H9 (cell line): Measurements from ENCODE around the gene OR7C1. TPM values are rescaled to one million over a fixed set of nuclear protein-coding genes. Genes with fewer than 3 reads are reported as not detected.

Source experiments
- DNase-seq: peaks from one replicate; pipeline ENCODE4 v3.0.0-alpha.2; 2017
- H2AFZ ChIP-seq: one replicate; pipeline ENCODE4 v1.6.1; 2013; ENCODE audit warnings: mild to moderate bottlenecking, low read length, control low read depth, moderate library complexity
- H2AK5ac ChIP-seq: 2 replicates; pipeline ENCODE4 v1.6.1; 2013; ENCODE audit warnings: low read length, control low read depth, mixed read lengths; ENCODE audit not compliant: insufficient read length
- H2BK120ac ChIP-seq: one replicate; pipeline ENCODE4 v1.6.1; 2013; ENCODE audit warnings: low read depth, mild to moderate bottlenecking, low read length, control low read depth, inconsistent platforms; ENCODE audit not compliant: poor library complexity, severe bottlenecking
- H2BK12ac ChIP-seq: 2 replicates; pipeline ENCODE4 v1.6.1; 2013; ENCODE audit warnings: low read length, control low read depth, mixed read lengths, low read depth; ENCODE audit not compliant: insufficient read length
- H2BK15ac ChIP-seq: 2 replicates; pipeline ENCODE4 v1.6.1; 2013; ENCODE audit warnings: low read depth, low read length, control low read depth
- H2BK20ac ChIP-seq: one replicate; pipeline ENCODE4 v1.6.1; 2013; ENCODE audit warnings: low read depth, mild to moderate bottlenecking, low read length, control low read depth, inconsistent platforms; ENCODE audit not compliant: poor library complexity, severe bottlenecking
- H2BK5ac ChIP-seq: 2 replicates; pipeline ENCODE4 v1.6.1; 2013; ENCODE audit warnings: low read length, control low read depth, mixed read lengths; ENCODE audit not compliant: insufficient read length
- H3K14ac ChIP-seq: 2 replicates; pipeline ENCODE4 v1.6.1; 2013; ENCODE audit warnings: low read length, control low read depth; ENCODE audit not compliant: insufficient read depth
- H3K18ac ChIP-seq: 2 replicates; pipeline ENCODE4 v1.6.1; 2013; ENCODE audit warnings: low read depth, mild to moderate bottlenecking, mixed read lengths, low read length, control low read depth; ENCODE audit not compliant: insufficient read length
- H3K23ac ChIP-seq: 2 replicates; pipeline ENCODE4 v1.6.1; 2013; ENCODE audit warnings: low read length, control low read depth, mixed read lengths, low read depth; ENCODE audit not compliant: insufficient read length
- H3K23me2 ChIP-seq: 2 replicates; pipeline ENCODE4 v1.6.1; 2013; ENCODE audit warnings: low read depth, mild to moderate bottlenecking, mixed read lengths, low read length, control low read depth; ENCODE audit not compliant: insufficient read length, poor library complexity, severe bottlenecking
- H3K27ac ChIP-seq: 2 replicates; pipeline ENCODE4 v1.5.1; 2013; ENCODE audit warnings: low read length, control low read depth, mixed read lengths, low read depth; ENCODE audit not compliant: insufficient read length
- H3K27me3 ChIP-seq: 2 replicates; pipeline ENCODE4 v1.6.1; 2013; ENCODE audit warnings: low read length, control low read depth, inconsistent platforms; ENCODE audit not compliant: insufficient read depth
- H3K4ac ChIP-seq: 2 replicates; pipeline ENCODE4 v1.6.1; 2013; ENCODE audit warnings: low read depth, mild to moderate bottlenecking, control low read depth, inconsistent platforms, low read length, moderate library complexity
- H3K4me1 ChIP-seq: 2 replicates; pipeline ENCODE4 v1.6.1; 2013; ENCODE audit warnings: low read length, control low read depth, inconsistent platforms; ENCODE audit not compliant: insufficient read depth
- H3K4me2 ChIP-seq: 2 replicates; pipeline ENCODE4 v1.6.1; 2013; ENCODE audit warnings: low read length, control low read depth, mixed read lengths; ENCODE audit not compliant: insufficient read length, insufficient read depth
- H3K56ac ChIP-seq: 2 replicates; pipeline ENCODE4 v1.6.1; 2013; ENCODE audit warnings: low read depth, mild to moderate bottlenecking, mixed read lengths, low read length, control low read depth; ENCODE audit not compliant: insufficient read length
- H3K79me1 ChIP-seq: 2 replicates; pipeline ENCODE4 v1.6.1; 2013; ENCODE audit warnings: low read depth, mild to moderate bottlenecking, moderate library complexity, low read length, control low read depth, inconsistent platforms; ENCODE audit not compliant: insufficient read depth, poor library complexity, severe bottlenecking
- H3K79me2 ChIP-seq: 2 replicates; pipeline ENCODE4 v1.6.1; 2013; ENCODE audit warnings: low read length, control low read depth, inconsistent platforms; ENCODE audit not compliant: insufficient read depth
- H3K9ac ChIP-seq: 2 replicates; pipeline ENCODE4 v1.6.1; 2013; ENCODE audit warnings: low read length, control low read depth, mixed read lengths; ENCODE audit not compliant: insufficient read length; ENCODE audit errors: extremely low read depth
- H3K9me3 ChIP-seq: one replicate; pipeline ENCODE4 v1.6.1; 2013; ENCODE audit warnings: low read depth, low read length, inconsistent platforms; ENCODE audit not compliant: control insufficient read depth
- H3T11ph ChIP-seq: one replicate; pipeline ENCODE4 v1.6.1; 2013; ENCODE audit warnings: mild to moderate bottlenecking, low read length, control low read depth, inconsistent platforms
- H4K20me1 ChIP-seq: one replicate; pipeline ENCODE4 v1.6.1; 2013; ENCODE audit not compliant: control insufficient read depth, insufficient read length, insufficient read depth
- H4K5ac ChIP-seq: 2 replicates; pipeline ENCODE4 v1.6.1; 2013; ENCODE audit warnings: low read depth, mild to moderate bottlenecking, mixed read lengths, low read length, control low read depth; ENCODE audit not compliant: insufficient read length
- H4K8ac ChIP-seq: replicated peaks from 2 replicates; pipeline ENCODE4 v1.6.1; 2013; ENCODE audit warnings: low read length, control low read depth, mixed read lengths, low read depth; ENCODE audit not compliant: insufficient read length
- H4K91ac ChIP-seq: 2 replicates; pipeline ENCODE4 v1.6.1; 2013; ENCODE audit warnings: low read depth, mild to moderate bottlenecking, moderate library complexity, mixed read lengths, low read length, control low read depth; ENCODE audit not compliant: insufficient read length
- H3K27ac Mint-ChIP-seq, 3 experiments: 2 replicates in 2 of 3; 3 replicates in 1 of 3; pipeline ENCODE4 v1.8.0; 2020 to 2021; ENCODE audit warnings: mixed read lengths in 3 of 3, mild to moderate bottlenecking in 1 of 3, moderate library complexity in 1 of 3
- H3K27me3 Mint-ChIP-seq: 2 replicates; pipeline ENCODE4 v1.8.0; 2021; ENCODE audit warnings: low read depth, mild to moderate bottlenecking, moderate library complexity, mixed read lengths
- H3K36me3 Mint-ChIP-seq, 3 experiments: 2 replicates in 2 of 3; 3 replicates in 1 of 3; pipeline ENCODE4 v1.8.0; 2020 to 2021; ENCODE audit warnings: low read depth in 3 of 3, mixed read lengths in 3 of 3; ENCODE audit not compliant: insufficient read depth in 1 of 3
- H3K4me1 Mint-ChIP-seq, 2 experiments: 2 replicates each; pipeline ENCODE4 v1.8.0; 2020; ENCODE audit warnings: mixed read lengths in 2 of 2
- H3K4me3 Mint-ChIP-seq, 2 experiments: 2 replicates in 1 of 2; 3 replicates in 1 of 2; pipeline ENCODE4 v1.8.0; 2020 to 2021; ENCODE audit warnings: mild to moderate bottlenecking in 2 of 2, mixed read lengths in 2 of 2, moderate library complexity in 1 of 2
- H3K9me3 Mint-ChIP-seq, 2 experiments: 2 replicates in 1 of 2; 3 replicates in 1 of 2; pipeline ENCODE4 v1.8.0; 2020; ENCODE audit warnings: mild to moderate bottlenecking in 2 of 2, mixed read lengths in 2 of 2, moderate library complexity in 1 of 2
- WGBS: extraction: QIAGEN DNeasy Blood & Tissue Kit; methylation state at CpG from one replicate; pipeline ENCODE4 v1.1.7; 2013; ENCODE audit warnings: missing lambda C conversion rate, low lambda C conversion rate, mixed read lengths; ENCODE audit not compliant: insufficient read length; ENCODE audit errors: extremely low coverage; 5-methylcytosine and 5-hydroxymethylcytosine counted together
- total RNA-seq: library from RNA; stranded (reverse); gene quantifications from 2 replicates; pipeline ENCODE4 v1.2.1, GENCODE V29; 2021
- TF ChIP-seq, protein P1 (sequence below): fragments of 200-600 bp; sonication (generic); conservative IDR thresholded peaks from 3 replicates; pipeline ENCODE4 v1.8.0; 2021; ENCODE audit warnings: antibody characterized with exemption, mild to moderate bottlenecking

The OR7C1 gene
- total RNA-seq, 1 experiment from 2014 or later: not detected

- no peak overlapping the region for H4K5ac ChIP-seq
- Mint-ChIP-seq H3K4me3 (no peak overlapping the region), H3K9me3 (peaks cover 16 to 75% of the 10 kb centered on the region in 2 experiments), H3K36me3 (peaks cover 2 to 10% (median 5%) of the 10 kb centered on the region in 3 experiments), H3K27me3 (no peaks in the 10 kb centered on the region; the same call in none of the 2 replicates), H3K27ac (no peak overlapping the region), H3K4me1 (no peaks in the 10 kb centered on the region; a peak in 1 of 4 replicates)
- no peaks in the 10 kb centered on the region for H3K79me2 ChIP-seq
- H4K91ac ChIP-seq: no peak overlapping the region
- no peak overlapping the region for H2BK15ac ChIP-seq
- H2BK5ac ChIP-seq: no peak overlapping the region
- H2BK20ac ChIP-seq: no peak overlapping the region
- H3K23ac ChIP-seq: no peak overlapping the region
- no peak overlapping the region for H2AK5ac ChIP-seq
- no peak overlapping the region for H2AFZ ChIP-seq
- H3K27me3 ChIP-seq: no peaks in the 10 kb centered on the region
- whole genome bisulfite sequencing: no CpG with 5 or more reads among the region's 5 CpGs
- H3K9ac ChIP-seq: no peak overlapping the region
- H4K8ac ChIP-seq: no peak overlapping the region
- H3K4ac ChIP-seq: no peak overlapping the region
- H3K56ac ChIP-seq: no peak overlapping the region
- no peak overlapping the region for H3K27ac ChIP-seq
- no peak overlapping the region for H3T11ph ChIP-seq
- H3K23me2 ChIP-seq: no peaks in the 10 kb centered on the region
- no peaks in the 10 kb centered on the region for H3K4me1 ChIP-seq
- no peak overlapping the region for H2BK120ac ChIP-seq
- H2BK12ac ChIP-seq: no peak overlapping the region
- H3K4me2 ChIP-seq: no peak overlapping the region
- no peak overlapping the region for H3K14ac ChIP-seq
- H3K9me3 ChIP-seq: no peaks in the 10 kb centered on the region
- peak; percentile 14 for DNase-seq
- H3K18ac ChIP-seq: no peak overlapping the region
- TF ChIP-seq, protein P1, sequence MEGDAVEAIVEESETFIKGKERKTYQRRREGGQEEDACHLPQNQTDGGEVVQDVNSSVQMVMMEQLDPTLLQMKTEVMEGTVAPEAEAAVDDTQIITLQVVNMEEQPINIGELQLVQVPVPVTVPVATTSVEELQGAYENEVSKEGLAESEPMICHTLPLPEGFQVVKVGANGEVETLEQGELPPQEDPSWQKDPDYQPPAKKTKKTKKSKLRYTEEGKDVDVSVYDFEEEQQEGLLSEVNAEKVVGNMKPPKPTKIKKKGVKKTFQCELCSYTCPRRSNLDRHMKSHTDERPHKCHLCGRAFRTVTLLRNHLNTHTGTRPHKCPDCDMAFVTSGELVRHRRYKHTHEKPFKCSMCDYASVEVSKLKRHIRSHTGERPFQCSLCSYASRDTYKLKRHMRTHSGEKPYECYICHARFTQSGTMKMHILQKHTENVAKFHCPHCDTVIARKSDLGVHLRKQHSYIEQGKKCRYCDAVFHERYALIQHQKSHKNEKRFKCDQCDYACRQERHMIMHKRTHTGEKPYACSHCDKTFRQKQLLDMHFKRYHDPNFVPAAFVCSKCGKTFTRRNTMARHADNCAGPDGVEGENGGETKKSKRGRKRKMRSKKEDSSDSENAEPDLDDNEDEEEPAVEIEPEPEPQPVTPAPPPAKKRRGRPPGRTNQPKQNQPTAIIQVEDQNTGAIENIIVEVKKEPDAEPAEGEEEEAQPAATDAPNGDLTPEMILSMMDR: no peak
- H4K20me1 ChIP-seq: no peaks in the 10 kb centered on the region
- H3K79me1 ChIP-seq: no peaks in the 10 kb centered on the region
Measured at GRCh38 chr19:14769201-14769600, 65.8 kb downstream of the OR7C1 start.
